H9 (cell line): ENCODE data around the gene SMAD6. TPM values are rescaled to one million over a fixed set of nuclear protein-coding genes. Genes with fewer than 3 reads are reported as not detected.

ENCODE experiments used
- DNase-seq: peaks from one replicate; pipeline ENCODE4 v3.0.0-alpha.2; 2017
- H2AFZ ChIP-seq: one replicate; pipeline ENCODE4 v1.6.1; 2013; ENCODE audit warnings: mild to moderate bottlenecking, low read length, control low read depth, moderate library complexity
- H2AK5ac ChIP-seq: 2 replicates; pipeline ENCODE4 v1.6.1; 2013; ENCODE audit warnings: low read length, control low read depth, mixed read lengths; ENCODE audit not compliant: insufficient read length
- H2BK120ac ChIP-seq: one replicate; pipeline ENCODE4 v1.6.1; 2013; ENCODE audit warnings: low read depth, mild to moderate bottlenecking, low read length, control low read depth, inconsistent platforms; ENCODE audit not compliant: poor library complexity, severe bottlenecking
- H2BK12ac ChIP-seq: 2 replicates; pipeline ENCODE4 v1.6.1; 2013; ENCODE audit warnings: low read length, control low read depth, mixed read lengths, low read depth; ENCODE audit not compliant: insufficient read length
- H2BK15ac ChIP-seq: 2 replicates; pipeline ENCODE4 v1.6.1; 2013; ENCODE audit warnings: low read depth, low read length, control low read depth
- H2BK20ac ChIP-seq: one replicate; pipeline ENCODE4 v1.6.1; 2013; ENCODE audit warnings: low read depth, mild to moderate bottlenecking, low read length, control low read depth, inconsistent platforms; ENCODE audit not compliant: poor library complexity, severe bottlenecking
- H2BK5ac ChIP-seq: 2 replicates; pipeline ENCODE4 v1.6.1; 2013; ENCODE audit warnings: low read length, control low read depth, mixed read lengths; ENCODE audit not compliant: insufficient read length
- H3K14ac ChIP-seq: 2 replicates; pipeline ENCODE4 v1.6.1; 2013; ENCODE audit warnings: low read length, control low read depth; ENCODE audit not compliant: insufficient read depth
- H3K18ac ChIP-seq: 2 replicates; pipeline ENCODE4 v1.6.1; 2013; ENCODE audit warnings: low read depth, mild to moderate bottlenecking, mixed read lengths, low read length, control low read depth; ENCODE audit not compliant: insufficient read length
- H3K23ac ChIP-seq: 2 replicates; pipeline ENCODE4 v1.6.1; 2013; ENCODE audit warnings: low read length, control low read depth, mixed read lengths, low read depth; ENCODE audit not compliant: insufficient read length
- H3K23me2 ChIP-seq: 2 replicates; pipeline ENCODE4 v1.6.1; 2013; ENCODE audit warnings: low read depth, mild to moderate bottlenecking, mixed read lengths, low read length, control low read depth; ENCODE audit not compliant: insufficient read length, poor library complexity, severe bottlenecking
- H3K27ac ChIP-seq: 2 replicates; pipeline ENCODE4 v1.5.1; 2013; ENCODE audit warnings: low read length, control low read depth, mixed read lengths, low read depth; ENCODE audit not compliant: insufficient read length
- H3K27me3 ChIP-seq: 2 replicates; pipeline ENCODE4 v1.6.1; 2013; ENCODE audit warnings: low read length, control low read depth, inconsistent platforms; ENCODE audit not compliant: insufficient read depth
- H3K4ac ChIP-seq: 2 replicates; pipeline ENCODE4 v1.6.1; 2013; ENCODE audit warnings: low read depth, mild to moderate bottlenecking, control low read depth, inconsistent platforms, low read length, moderate library complexity
- H3K4me1 ChIP-seq: 2 replicates; pipeline ENCODE4 v1.6.1; 2013; ENCODE audit warnings: low read length, control low read depth, inconsistent platforms; ENCODE audit not compliant: insufficient read depth
- H3K4me2 ChIP-seq: 2 replicates; pipeline ENCODE4 v1.6.1; 2013; ENCODE audit warnings: low read length, control low read depth, mixed read lengths; ENCODE audit not compliant: insufficient read length, insufficient read depth
- H3K56ac ChIP-seq: 2 replicates; pipeline ENCODE4 v1.6.1; 2013; ENCODE audit warnings: low read depth, mild to moderate bottlenecking, mixed read lengths, low read length, control low read depth; ENCODE audit not compliant: insufficient read length
- H3K79me1 ChIP-seq: 2 replicates; pipeline ENCODE4 v1.6.1; 2013; ENCODE audit warnings: low read depth, mild to moderate bottlenecking, moderate library complexity, low read length, control low read depth, inconsistent platforms; ENCODE audit not compliant: insufficient read depth, poor library complexity, severe bottlenecking
- H3K79me2 ChIP-seq: 2 replicates; pipeline ENCODE4 v1.6.1; 2013; ENCODE audit warnings: low read length, control low read depth, inconsistent platforms; ENCODE audit not compliant: insufficient read depth
- H3K9ac ChIP-seq: 2 replicates; pipeline ENCODE4 v1.6.1; 2013; ENCODE audit warnings: low read length, control low read depth, mixed read lengths; ENCODE audit not compliant: insufficient read length; ENCODE audit errors: extremely low read depth
- H3K9me3 ChIP-seq: one replicate; pipeline ENCODE4 v1.6.1; 2013; ENCODE audit warnings: low read depth, low read length, inconsistent platforms; ENCODE audit not compliant: control insufficient read depth
- H3T11ph ChIP-seq: one replicate; pipeline ENCODE4 v1.6.1; 2013; ENCODE audit warnings: mild to moderate bottlenecking, low read length, control low read depth, inconsistent platforms
- H4K20me1 ChIP-seq: one replicate; pipeline ENCODE4 v1.6.1; 2013; ENCODE audit not compliant: control insufficient read depth, insufficient read length, insufficient read depth
- H4K5ac ChIP-seq: 2 replicates; pipeline ENCODE4 v1.6.1; 2013; ENCODE audit warnings: low read depth, mild to moderate bottlenecking, mixed read lengths, low read length, control low read depth; ENCODE audit not compliant: insufficient read length
- H4K8ac ChIP-seq: replicated peaks from 2 replicates; pipeline ENCODE4 v1.6.1; 2013; ENCODE audit warnings: low read length, control low read depth, mixed read lengths, low read depth; ENCODE audit not compliant: insufficient read length
- H4K91ac ChIP-seq: 2 replicates; pipeline ENCODE4 v1.6.1; 2013; ENCODE audit warnings: low read depth, mild to moderate bottlenecking, moderate library complexity, mixed read lengths, low read length, control low read depth; ENCODE audit not compliant: insufficient read length
- H3K27ac Mint-ChIP-seq, 3 experiments: 2 replicates in 2 of 3; 3 replicates in 1 of 3; pipeline ENCODE4 v1.8.0; 2020 to 2021; ENCODE audit warnings: mixed read lengths in 3 of 3, mild to moderate bottlenecking in 1 of 3, moderate library complexity in 1 of 3
- H3K27me3 Mint-ChIP-seq: 2 replicates; pipeline ENCODE4 v1.8.0; 2021; ENCODE audit warnings: low read depth, mild to moderate bottlenecking, moderate library complexity, mixed read lengths
- H3K36me3 Mint-ChIP-seq, 3 experiments: 2 replicates in 2 of 3; 3 replicates in 1 of 3; pipeline ENCODE4 v1.8.0; 2020 to 2021; ENCODE audit warnings: low read depth in 3 of 3, mixed read lengths in 3 of 3; ENCODE audit not compliant: insufficient read depth in 1 of 3
- H3K4me1 Mint-ChIP-seq, 2 experiments: 2 replicates each; pipeline ENCODE4 v1.8.0; 2020; ENCODE audit warnings: mixed read lengths in 2 of 2
- H3K4me3 Mint-ChIP-seq, 2 experiments: 2 replicates in 1 of 2; 3 replicates in 1 of 2; pipeline ENCODE4 v1.8.0; 2020 to 2021; ENCODE audit warnings: mild to moderate bottlenecking in 2 of 2, mixed read lengths in 2 of 2, moderate library complexity in 1 of 2
- H3K9me3 Mint-ChIP-seq, 2 experiments: 2 replicates in 1 of 2; 3 replicates in 1 of 2; pipeline ENCODE4 v1.8.0; 2020; ENCODE audit warnings: mild to moderate bottlenecking in 2 of 2, mixed read lengths in 2 of 2, moderate library complexity in 1 of 2
- WGBS: extraction: QIAGEN DNeasy Blood & Tissue Kit; methylation state at CpG from one replicate; pipeline ENCODE4 v1.1.7; 2013; ENCODE audit warnings: missing lambda C conversion rate, low lambda C conversion rate, mixed read lengths; ENCODE audit not compliant: insufficient read length; ENCODE audit errors: extremely low coverage; 5-methylcytosine and 5-hydroxymethylcytosine counted together
- total RNA-seq: library from RNA; stranded (reverse); gene quantifications from 2 replicates; pipeline ENCODE4 v1.2.1, GENCODE V29; 2021
- TF ChIP-seq, protein P1 (sequence below): fragments of 200-600 bp; sonication (generic); conservative IDR thresholded peaks from 3 replicates; pipeline ENCODE4 v1.8.0; 2021; ENCODE audit warnings: antibody characterized with exemption, mild to moderate bottlenecking

SMAD6 gene
- total RNA-seq, 1 experiment from 2014 or later: 6.0 TPM

DNA sequence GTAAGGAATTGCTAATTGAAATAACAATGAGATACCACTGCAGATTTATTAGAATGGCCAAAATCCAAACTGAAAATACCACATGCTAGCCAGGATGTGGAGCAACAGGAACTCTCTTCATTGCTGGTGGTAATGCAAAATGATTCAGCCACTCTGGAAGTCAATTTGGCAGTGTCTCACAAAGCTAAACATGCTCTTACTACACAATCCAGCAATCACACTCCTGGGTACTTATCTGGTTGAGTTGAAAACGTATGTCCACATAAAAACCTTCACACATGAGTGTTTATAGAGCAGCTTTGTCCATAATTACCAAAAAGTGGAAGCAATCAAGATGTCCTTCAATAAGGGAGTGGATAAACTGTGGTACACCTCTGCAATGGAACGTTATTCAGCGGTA lies 113.3 kb downstream of the SMAD6 start:
- H3K23ac ChIP-seq: no peak overlapping the region
- no peaks in the 10 kb centered on the region for H4K20me1 ChIP-seq
- no peaks in the 10 kb centered on the region for H3K79me1 ChIP-seq
- H3K4me1 ChIP-seq: no peaks in the 10 kb centered on the region
- H2AFZ ChIP-seq: no peak overlapping the region
- no peaks in the 10 kb centered on the region for H3K23me2 ChIP-seq
- no peaks in the 10 kb centered on the region for H3K79me2 ChIP-seq
- no peak overlapping the region for H3T11ph ChIP-seq
- Mint-ChIP-seq H3K27me3 (peaks cover 4% of the 10 kb centered on the region), H3K36me3 (peaks cover 6 to 13% (median 10%) of the 10 kb centered on the region in 3 experiments), H3K9me3 (peaks cover 9 to 15% of the 10 kb centered on the region in 2 experiments), H3K4me3 (no peak overlapping the region), H3K27ac (no peak overlapping the region), H3K4me1 (peaks cover 6 to 8% of the 10 kb centered on the region in 2 experiments)
- H3K4me2 ChIP-seq: no peak overlapping the region
- no peak overlapping the region for H3K27ac ChIP-seq
- no peak overlapping the region for H4K5ac ChIP-seq
- no peak overlapping the region for H2BK20ac ChIP-seq
- H4K91ac ChIP-seq: no peak overlapping the region
- WGBS: no CpG with 5 or more reads among the region's 3 CpGs
- DNase-seq: no peak
- H3K9me3 ChIP-seq: no peaks in the 10 kb centered on the region
- no peak overlapping the region for H2BK15ac ChIP-seq
- H3K27me3 ChIP-seq: no peaks in the 10 kb centered on the region
- no peak overlapping the region for H2BK5ac ChIP-seq
- no peak overlapping the region for H3K14ac ChIP-seq
- H3K9ac ChIP-seq: no peak overlapping the region
- H3K4ac ChIP-seq: no peak overlapping the region
- no peak overlapping the region for H2BK120ac ChIP-seq
- H4K8ac ChIP-seq: no peak overlapping the region
- H3K18ac ChIP-seq: no peak overlapping the region
- TF ChIP-seq, protein P1, sequence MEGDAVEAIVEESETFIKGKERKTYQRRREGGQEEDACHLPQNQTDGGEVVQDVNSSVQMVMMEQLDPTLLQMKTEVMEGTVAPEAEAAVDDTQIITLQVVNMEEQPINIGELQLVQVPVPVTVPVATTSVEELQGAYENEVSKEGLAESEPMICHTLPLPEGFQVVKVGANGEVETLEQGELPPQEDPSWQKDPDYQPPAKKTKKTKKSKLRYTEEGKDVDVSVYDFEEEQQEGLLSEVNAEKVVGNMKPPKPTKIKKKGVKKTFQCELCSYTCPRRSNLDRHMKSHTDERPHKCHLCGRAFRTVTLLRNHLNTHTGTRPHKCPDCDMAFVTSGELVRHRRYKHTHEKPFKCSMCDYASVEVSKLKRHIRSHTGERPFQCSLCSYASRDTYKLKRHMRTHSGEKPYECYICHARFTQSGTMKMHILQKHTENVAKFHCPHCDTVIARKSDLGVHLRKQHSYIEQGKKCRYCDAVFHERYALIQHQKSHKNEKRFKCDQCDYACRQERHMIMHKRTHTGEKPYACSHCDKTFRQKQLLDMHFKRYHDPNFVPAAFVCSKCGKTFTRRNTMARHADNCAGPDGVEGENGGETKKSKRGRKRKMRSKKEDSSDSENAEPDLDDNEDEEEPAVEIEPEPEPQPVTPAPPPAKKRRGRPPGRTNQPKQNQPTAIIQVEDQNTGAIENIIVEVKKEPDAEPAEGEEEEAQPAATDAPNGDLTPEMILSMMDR: no peak
- no peak overlapping the region for H2BK12ac ChIP-seq
- no peak overlapping the region for H2AK5ac ChIP-seq
- peak overlapping the region; percentile 17 for H3K56ac ChIP-seq
